Right kidney (tissue), 9 donors: ENCODE data around the gene OR2B3.
"Not testable (repeated sequence)": the region's sequence is repeated elsewhere in the genome, so short reads cannot be mapped to it uniquely, and the experiment has no call there.

Experiments used
- DNase-seq: peaks from one replicate; pipeline ENCODE4 v3.0.0-alpha.2; 2016
- long read RNA-seq, 8 donors: transcript quantifications; one replicate each; lab custom pipeline, GENCODE V29; 2026

Gene OR2B3, protein sequence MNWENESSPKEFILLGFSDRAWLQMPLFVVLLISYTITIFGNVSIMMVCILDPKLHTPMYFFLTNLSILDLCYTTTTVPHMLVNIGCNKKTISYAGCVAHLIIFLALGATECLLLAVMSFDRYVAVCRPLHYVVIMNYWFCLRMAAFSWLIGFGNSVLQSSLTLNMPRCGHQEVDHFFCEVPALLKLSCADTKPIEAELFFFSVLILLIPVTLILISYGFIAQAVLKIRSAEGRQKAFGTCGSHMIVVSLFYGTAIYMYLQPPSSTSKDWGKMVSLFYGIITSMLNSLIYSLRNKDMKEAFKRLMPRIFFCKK
- long read RNA-seq, donor 1 = 0 reads
- long read RNA-seq, donor 2 = 0 reads
- long read RNA-seq, donor 3 = 0 reads
- long read RNA-seq, donor 4 = 0 reads
- long read RNA-seq, donor 5 = 0 reads
- long read RNA-seq, donor 6 = 0 reads
- long read RNA-seq, donor 7 = 0 reads
- long read RNA-seq, donor 8 = 0 reads

DNA sequence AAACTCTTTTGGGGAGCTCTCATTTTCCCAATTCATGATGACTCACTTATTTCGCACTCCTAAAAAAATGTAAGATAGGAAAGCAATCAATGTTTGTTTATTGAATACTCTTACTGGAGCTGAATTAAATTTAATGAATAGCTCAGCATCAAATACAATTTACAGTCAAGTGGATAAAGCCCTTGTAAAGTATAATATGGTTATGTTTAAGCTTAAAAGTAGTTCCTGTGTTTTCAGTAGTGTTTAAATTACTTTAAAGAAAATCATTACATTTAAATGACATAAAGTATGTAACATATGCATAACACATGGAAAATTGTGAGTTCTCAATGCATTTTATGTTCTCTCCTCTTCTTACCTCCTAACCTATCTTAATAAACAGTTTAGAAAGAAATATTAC is at the start of gene OR2B3:
Gene OR2B3 (minus strand): TSS at position 101 of the 400 bp plus-strand sequence. CDS start 65 bp downstream, at position 36.
- no peak for DNase-seq

DNA sequence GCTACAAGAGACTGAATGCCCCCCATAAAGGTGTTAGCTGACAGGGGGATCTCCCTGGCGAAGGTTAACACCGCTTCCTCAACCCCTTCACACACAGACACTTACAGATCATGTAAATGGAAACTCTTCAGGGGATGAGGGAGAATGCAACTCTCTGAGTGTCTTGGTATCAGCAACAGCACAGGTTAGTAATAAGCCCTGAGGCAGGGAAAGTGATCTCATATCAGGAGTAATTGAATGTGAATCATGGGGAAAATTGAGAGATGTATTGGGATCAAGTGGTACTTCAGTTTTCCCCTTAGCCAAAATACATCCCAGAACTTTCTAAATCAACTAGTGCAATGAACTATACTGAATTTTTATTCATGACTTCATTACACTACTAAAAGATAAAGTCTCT is 44.6 kb upstream of the OR2B3 start:
- DNase-seq = no peak

DNA sequence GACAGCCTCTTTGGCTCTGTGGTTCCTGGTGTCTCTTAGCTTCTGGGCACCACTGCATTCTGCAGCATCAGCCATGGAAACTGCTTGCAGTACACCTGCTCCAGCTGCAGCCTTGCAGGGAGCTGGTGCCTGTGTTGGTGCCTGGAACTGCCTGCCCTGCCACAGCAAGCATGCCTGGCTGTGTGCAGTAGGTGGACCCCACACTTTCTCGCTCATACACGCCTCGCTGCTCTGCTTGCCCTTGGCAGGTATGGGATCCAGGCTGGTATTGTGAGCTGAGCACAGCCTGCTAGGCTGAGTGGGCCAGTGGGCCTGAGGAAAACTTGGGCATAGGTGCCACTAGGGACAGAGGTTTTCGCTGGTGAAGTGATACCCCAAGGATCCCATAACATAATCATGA is 43.5 kb upstream of the OR2B3 start:
- DNase-seq = no peak

DNA sequence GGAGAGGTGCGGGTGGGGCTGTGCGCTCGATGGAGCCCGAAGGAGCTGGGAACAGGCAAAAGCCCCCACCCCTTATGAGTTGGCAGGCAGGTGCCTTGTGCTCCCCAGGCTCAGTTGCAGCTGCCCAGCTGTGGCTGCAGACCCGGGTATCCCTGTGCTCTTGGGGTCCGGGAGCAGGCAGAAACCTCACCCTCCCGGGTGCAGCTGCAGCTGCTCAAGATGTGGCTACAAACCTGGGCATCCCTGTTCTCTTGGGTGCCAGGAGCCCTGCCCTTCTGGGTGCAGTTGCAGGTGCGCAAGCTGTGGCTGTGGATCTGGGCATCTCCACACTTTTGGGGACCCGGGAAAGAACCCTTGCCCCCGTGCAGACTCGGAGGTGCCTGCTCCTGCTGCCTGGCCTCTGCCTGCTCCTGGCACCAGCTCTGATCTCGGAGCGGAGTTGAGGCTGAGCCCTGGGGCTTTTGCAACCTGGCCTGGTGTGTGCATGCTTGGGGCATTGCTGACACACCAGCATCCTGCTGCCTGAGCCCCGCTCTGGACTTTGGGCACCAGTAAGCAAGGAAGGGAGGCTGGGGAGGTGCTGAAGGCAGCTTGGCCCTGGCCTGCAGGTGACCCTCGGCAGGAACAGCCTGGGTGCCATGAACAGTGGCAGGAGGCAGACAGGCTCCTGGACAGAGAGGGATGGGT is 42.4 kb upstream of the OR2B3 start:
- no peak for DNase-seq

DNA sequence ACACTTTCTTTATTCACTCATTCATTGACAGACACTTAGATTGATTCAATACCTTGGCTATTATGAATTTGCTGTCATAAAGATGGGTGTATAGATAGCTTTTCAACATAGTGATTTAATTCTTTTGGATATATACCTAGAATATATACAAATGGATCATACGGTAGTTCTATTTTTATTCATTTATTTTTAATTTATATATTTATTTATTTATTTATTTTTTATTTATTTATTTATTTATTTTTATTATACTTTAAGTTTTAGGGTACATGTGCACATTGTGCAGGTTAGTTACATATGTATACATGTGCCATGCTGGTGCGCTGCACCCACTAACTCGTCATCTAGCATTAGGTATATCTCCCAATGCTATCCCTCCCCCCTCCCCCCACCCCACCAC is 27.9 kb upstream of the OR2B3 start:
- DNase-seq = not testable (repeated sequence)

DNA sequence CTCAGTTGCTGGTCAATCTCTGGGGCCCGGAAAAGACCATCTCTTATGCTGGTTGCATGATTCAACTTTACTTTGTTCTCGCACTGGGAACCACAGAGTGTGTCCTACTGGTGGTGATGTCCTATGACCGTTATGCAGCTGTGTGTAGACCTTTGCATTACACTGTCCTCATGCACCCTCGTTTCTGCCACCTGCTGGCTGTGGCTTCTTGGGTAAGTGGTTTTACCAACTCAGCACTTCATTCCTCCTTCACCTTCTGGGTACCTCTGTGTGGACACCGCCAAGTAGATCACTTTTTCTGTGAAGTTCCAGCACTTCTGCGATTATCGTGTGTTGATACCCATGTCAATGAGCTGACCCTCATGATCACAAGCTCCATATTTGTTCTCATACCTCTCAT is 25.0 kb upstream of the OR2B3 start:
- DNase-seq = no peak

DNA sequence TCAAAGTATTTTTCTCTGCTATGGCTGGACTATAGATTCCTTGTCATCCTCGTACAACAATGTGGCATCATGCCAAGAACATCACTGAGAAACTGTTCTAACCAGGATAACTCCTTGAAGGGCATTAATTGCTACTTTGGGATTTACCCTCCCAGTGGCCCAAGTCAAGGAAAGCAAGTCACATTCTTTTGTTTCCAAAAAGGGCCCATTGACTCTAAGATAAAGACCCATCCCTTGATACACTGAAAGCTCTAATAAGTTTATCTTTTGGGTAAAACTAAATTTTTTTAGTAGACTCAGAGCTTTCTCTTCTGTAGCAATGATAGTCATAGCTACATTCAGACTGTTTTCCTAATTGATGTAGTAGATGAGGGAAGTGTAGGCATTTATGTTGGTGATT is 20.6 kb upstream of the OR2B3 start, which contains the start of gene OR2J3:
Gene OR2J3 (plus strand): TSS at position 301 of the 400 bp plus-strand sequence. CDS start 3,833 bp downstream, outside the sequence.
- no peak for DNase-seq

DNA sequence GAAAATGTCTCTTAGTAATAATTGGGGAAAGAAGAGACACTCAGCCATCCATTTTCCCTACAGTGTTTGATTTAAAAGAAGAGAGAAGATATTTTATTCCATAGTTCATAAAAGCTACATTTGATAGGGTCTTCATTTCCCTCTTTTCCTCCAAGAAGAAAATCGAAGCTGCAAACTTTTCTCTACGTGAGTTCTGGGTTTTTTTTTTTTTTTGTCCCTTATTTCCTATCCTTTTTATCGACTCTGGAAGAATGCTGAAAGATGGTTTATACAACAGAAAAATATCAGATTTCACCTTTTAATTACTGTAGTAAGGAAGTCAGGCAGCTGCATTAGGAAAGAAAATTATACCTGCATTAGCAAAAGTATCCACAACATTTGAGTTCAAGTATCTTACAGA is 12.1 kb upstream of the OR2B3 start, which contains the start of gene OR2J1:
Gene OR2J1 (plus strand): TSS at position 301 of the 400 bp plus-strand sequence. CDS start 1,453 bp downstream, outside the sequence.
- no peak for DNase-seq

DNA sequence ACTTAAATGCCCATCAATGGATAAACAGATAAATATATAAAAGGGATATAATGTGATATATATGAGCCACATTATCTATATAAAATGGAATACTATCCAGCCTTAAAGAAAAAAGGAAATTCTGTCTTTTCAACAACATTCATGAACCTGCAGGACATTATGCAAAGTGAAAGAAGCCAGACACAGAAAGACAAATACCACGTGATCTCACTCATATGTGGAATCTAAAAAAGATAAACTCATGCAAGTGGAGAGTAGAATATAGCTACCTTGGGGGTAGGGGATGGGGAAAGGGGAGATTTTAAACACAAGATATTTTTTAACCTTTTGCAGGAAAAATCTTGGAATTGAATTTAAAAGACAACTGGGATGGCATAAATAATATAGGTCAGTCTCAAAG is 10.7 kb upstream of the OR2B3 start:
- no peak for DNase-seq

DNA sequence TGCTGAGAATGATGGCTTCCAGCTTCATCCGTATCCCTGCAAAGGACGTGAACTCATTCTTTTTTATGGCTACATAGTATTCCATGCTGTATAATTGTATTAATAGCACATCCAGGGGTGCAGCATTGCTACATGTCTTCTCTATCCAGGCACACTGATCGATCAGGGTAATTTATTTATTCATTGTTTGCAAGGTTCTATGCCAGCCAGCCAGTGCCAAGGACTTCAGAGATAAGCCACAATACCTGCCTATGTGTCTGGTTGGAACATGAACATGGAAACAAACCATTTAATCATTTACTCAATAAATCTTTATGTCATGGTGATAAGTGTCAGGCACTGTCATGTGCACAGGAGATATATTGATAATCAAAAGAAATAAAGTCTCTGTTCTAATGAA is 5.8 kb upstream of the OR2B3 start:
- no peak for DNase-seq

DNA sequence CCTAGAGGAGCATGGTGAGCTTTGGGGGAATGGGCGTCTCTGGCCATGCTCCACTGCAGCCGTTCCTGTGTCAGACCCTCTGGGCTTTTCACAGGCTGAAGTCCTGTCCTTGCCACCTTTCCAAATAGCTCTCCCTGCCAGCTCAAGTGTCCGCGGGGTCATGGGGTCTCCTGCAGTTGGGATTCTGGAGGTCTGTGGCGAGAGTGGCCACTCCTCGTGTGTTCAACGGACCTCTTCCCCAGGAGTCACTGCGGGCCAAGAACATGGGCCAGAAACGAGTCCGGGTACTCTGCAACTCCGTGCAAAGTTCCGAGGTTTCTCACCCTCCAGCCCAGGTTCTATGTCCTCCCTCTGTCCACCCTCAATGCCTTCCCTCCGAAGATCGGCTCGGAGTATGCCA is 4.7 kb downstream of the OR2B3 start:
- no peak for DNase-seq

DNA sequence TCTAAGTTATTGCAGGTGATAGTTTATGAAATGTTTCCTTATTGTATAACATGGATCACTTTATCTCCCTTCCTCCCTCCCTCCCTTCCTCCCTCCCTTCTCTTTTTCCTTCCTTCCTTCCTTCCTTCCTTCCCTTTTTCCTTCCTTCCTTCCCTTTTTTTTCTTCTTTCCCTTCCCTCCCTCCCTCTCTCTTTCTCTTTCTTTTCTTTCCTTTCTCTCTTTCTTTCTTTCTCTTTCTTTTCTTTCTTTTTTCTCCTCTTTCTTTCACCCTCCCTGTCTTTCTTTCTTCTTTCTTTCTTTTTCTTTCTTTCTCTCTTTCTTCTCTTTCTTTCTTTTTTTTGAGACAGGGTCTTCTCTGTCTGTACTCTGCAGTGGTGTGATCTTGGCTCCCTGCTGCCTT is 5.8 kb downstream of the OR2B3 start:
- no peak for DNase-seq

DNA sequence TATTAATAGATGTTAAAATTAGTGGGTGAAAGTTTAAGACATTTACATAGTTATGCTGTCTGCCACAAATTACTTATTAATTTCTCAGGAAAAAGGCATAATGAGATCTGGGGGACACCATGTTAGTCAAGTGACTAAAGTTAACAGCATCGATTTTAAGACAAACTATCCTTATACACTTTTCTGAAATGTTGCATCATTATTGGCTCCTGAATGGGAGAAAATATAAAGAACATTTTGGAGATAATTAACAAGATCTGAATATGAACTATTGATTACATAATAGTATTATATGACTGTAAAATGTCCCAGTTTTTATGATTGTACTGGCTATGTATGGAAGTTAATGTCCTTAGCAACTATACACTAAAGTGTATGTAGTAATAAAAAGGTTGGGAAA is 7.9 kb downstream of the OR2B3 start:
- DNase-seq = no peak

DNA sequence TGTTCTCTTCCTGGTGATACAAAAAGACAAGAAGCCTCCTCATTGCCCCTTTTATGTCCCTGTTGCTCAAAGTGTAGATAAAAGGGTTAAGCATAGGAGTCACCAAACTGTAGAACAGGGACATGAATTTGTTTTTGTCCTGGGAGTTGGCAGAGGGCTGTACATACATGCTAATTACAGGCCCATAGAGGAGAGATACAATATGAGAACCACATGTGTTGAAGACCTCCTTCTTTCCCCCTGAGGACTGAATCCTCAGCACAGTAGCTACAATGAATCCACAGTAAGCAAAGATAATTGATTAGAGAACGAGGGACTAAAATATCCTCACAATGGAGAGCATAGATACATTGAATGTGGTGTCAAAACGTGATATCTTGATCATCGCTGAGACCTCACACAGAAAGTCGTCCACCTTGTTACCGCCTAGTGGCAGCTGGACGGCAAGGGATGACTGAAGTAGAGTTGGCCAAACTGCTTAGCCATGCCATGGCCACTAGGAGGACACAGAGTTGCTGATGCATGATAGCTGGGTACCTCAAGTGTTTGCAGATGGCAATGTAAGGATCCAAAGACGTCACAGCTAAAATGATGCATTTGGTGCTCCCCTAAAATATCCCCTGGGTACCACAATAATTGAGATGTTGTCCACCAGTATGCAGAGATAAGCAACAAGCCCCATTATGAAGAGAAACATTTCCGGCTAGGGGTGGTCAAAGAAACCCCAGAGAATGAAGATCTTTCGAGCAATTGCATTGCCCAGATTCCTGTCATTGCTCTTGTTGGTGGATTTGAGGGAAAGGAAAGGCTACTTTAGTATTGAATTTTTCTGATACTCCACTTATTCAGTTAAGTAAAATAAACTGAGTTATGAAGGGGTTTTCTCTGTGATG is 15.0 kb downstream of the OR2B3 start:
- DNase-seq = no peak

DNA sequence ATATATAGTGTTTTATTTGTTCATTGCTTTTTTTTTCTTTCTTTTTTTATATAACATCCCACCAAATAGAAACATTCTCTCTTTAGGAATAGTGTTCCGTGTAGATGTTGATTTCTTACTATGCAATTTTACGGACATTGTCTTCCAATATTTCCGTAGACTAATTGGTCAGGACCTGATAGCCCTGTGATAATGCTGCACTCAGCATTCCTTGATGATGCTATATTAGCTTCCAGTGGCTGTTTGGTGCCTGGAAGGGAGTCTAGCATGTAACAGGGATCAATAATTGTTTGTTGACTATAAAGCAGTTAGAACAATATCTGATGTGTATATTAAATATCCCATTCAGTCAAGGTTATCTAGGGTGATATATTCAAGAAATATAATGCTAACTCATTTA is 35.4 kb downstream of the OR2B3 start:
- DNase-seq = no peak

DNA sequence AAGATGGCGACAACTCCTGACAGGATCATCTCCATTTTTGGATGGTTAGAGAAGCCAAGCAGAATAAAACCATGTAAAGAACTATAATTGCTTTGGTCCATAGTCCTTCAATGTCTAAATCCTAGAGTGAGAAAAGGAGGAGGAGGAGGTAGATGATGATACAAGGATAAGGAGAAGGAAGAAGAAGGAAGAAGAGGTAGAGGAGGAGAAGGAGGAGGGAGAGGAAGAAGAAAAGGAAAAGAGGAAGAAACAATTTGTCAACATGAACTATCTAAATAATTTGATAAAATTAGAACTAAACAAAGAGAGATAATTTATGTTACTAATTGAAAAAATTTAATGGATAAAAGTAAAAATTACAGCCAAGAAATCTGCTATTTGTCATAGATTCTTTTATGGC is 42.0 kb downstream of the OR2B3 start, which contains the start of gene OR2W1:
Gene OR2W1 (minus strand): TSS at position 101 of the 400 bp plus-strand sequence. CDS start 0 bp downstream, at position 101.
- DNase-seq = no peak
